Keratinocyte (primary cell): ENCODE data around the gene SMC2. TPM values are rescaled to one million over a fixed set of nuclear protein-coding genes. Genes with fewer than 3 reads are reported as not detected.

ENCODE experiments used
- DNase-seq: peaks from one replicate; pipeline ENCODE4 v3.0.0-alpha.2; 2011; ENCODE audit warnings: low read depth, missing footprints, low spot score
- FAIRE-seq: peaks from 2 replicates; lab custom pipeline; 2011; peaks lifted over from hg19 to GRCh38; lab: Jason Lieb, UNC
- H2AFZ ChIP-seq: 2 replicates; pipeline ENCODE4 v1.6.0; 2012; ENCODE audit warnings: low read length, control low read depth, inconsistent platforms; ENCODE audit not compliant: control insufficient read depth
- H3K27ac ChIP-seq: 2 replicates; pipeline ENCODE4 v1.5.1; 2011; ENCODE audit warnings: low read length; ENCODE audit not compliant: control insufficient read depth, insufficient read depth
- H3K27me3 ChIP-seq: 3 replicates; pipeline ENCODE4 v1.6.0; 2011; ENCODE audit warnings: low read length; ENCODE audit not compliant: control insufficient read depth, insufficient read depth; ENCODE audit errors: extremely low read depth
- H3K36me3 ChIP-seq, 2 experiments: 2 replicates in 1 of 2; 3 replicates in 1 of 2; pipeline ENCODE4 v1.5.1; 2011; ENCODE audit warnings: low read length in 2 of 2, mild to moderate bottlenecking in 1 of 2; ENCODE audit not compliant: control insufficient read depth in 2 of 2, insufficient read depth in 2 of 2; ENCODE audit errors: extremely low read depth in 1 of 2
- H3K4me1 ChIP-seq: 3 replicates; pipeline ENCODE4 v1.5.1; 2011; ENCODE audit warnings: low read length; ENCODE audit not compliant: control insufficient read depth, insufficient read depth; ENCODE audit errors: extremely low read depth
- H3K4me2 ChIP-seq: 3 replicates; pipeline ENCODE4 v1.6.0; 2011; ENCODE audit warnings: low read depth, low read length; ENCODE audit not compliant: control insufficient read depth, insufficient read depth; ENCODE audit errors: extremely low read depth
- H3K4me3 ChIP-seq, 3 experiments: fragments of 200-600 bp in 1 of 3; sonication (generic) in 1 of 3; 2 replicates in 2 of 3; 3 replicates in 1 of 3; pipeline ENCODE4 v1.5.1; 2011 to 2016; ENCODE audit warnings: low read length in 3 of 3, mild to moderate bottlenecking in 3 of 3, control low read depth in 2 of 3, inconsistent platforms in 1 of 3, low read depth in 1 of 3, mixed read lengths in 1 of 3, mixed run types in 1 of 3, moderate library complexity in 1 of 3; ENCODE audit not compliant: control insufficient read depth in 2 of 3, insufficient read depth in 2 of 3; ENCODE audit errors: extremely low read depth in 1 of 3
- H3K79me2 ChIP-seq: 2 replicates; pipeline ENCODE4 v1.6.0; 2012; ENCODE audit warnings: low read length; ENCODE audit not compliant: control insufficient read depth, insufficient read depth
- H3K9ac ChIP-seq: 3 replicates; pipeline ENCODE4 v1.6.0; 2011; ENCODE audit warnings: low read length; ENCODE audit not compliant: control insufficient read depth, insufficient read depth; ENCODE audit errors: extremely low read depth
- H3K9me1 ChIP-seq: 3 replicates; pipeline ENCODE4 v1.6.0; 2011; ENCODE audit warnings: low read length; ENCODE audit not compliant: control insufficient read depth, insufficient read depth; ENCODE audit errors: extremely low read depth
- H3K9me3 ChIP-seq: 2 replicates; pipeline ENCODE4 v1.5.1; 2012; ENCODE audit warnings: low read depth, low read length; ENCODE audit not compliant: control insufficient read depth
- H4K20me1 ChIP-seq: 3 replicates; pipeline ENCODE4 v1.6.0; 2011; ENCODE audit warnings: low read length; ENCODE audit not compliant: control insufficient read depth, insufficient read depth; ENCODE audit errors: extremely low read depth
- EZH2 ChIP-seq: IDR thresholded peaks from one replicate; pipeline ENCODE4 v1.6.1; 2012; ENCODE audit warnings: inconsistent platforms, mild to moderate bottlenecking, low read length, moderate library complexity
- dilution Hi-C: fragments of 300-500 bp; cut with MboI; formaldehyde crosslinking; loops from one replicate; pipeline ENCODE4 v1.7.0; 2020; ENCODE audit warnings: low sequenced_read_pairs; ENCODE audit not compliant: extremely low pct_ligation_motif_present
- polyA plus RNA-seq, 5 experiments: library from polyadenylated mRNA; depleted of rRNA in 3 of 5; stranded (reverse) in 3 of 5; stranded (forward) in 1 of 5; unstranded in 1 of 5; fragments of >200 nt; gene quantifications; 1 replicate in 1 of 5; 2 replicates in 3 of 5; 3 replicates in 1 of 5; pipeline versions ENCODE4 v1.2.1 to v1.2.3, GENCODE V29; 2011 to 2012; ENCODE audit warnings: missing spikeins in 2 of 5, low read depth in 1 of 5, low replicate concordance in 1 of 5
- TF ChIP-seq, protein P1 (sequence below), 3 experiments: IDR thresholded peaks in 1 of 3; conservative IDR thresholded peaks in 1 of 3; optimal IDR thresholded peaks in 1 of 3; 2 replicates in 2 of 3; 3 replicates in 1 of 3; pipeline versions ENCODE3 to v1.5.1; 2011; ENCODE audit warnings: low read length in 3 of 3, mild to moderate bottlenecking in 3 of 3, moderate library complexity in 2 of 3, control low read depth in 1 of 3, inconsistent platforms in 1 of 3; ENCODE audit not compliant: insufficient read depth in 2 of 3; ENCODE audit errors: extremely low read depth in 1 of 3

The SMC2 gene
- polyA plus RNA-seq, 1 donor (not counting 4 experiments of a cell fraction or from before 2014, with no cell fraction given) = 13.9 TPM

GRCh38 chr9:104092875-104093600 lies 1.1 kb upstream of the SMC2 start:
- TF ChIP-seq, protein P1, sequence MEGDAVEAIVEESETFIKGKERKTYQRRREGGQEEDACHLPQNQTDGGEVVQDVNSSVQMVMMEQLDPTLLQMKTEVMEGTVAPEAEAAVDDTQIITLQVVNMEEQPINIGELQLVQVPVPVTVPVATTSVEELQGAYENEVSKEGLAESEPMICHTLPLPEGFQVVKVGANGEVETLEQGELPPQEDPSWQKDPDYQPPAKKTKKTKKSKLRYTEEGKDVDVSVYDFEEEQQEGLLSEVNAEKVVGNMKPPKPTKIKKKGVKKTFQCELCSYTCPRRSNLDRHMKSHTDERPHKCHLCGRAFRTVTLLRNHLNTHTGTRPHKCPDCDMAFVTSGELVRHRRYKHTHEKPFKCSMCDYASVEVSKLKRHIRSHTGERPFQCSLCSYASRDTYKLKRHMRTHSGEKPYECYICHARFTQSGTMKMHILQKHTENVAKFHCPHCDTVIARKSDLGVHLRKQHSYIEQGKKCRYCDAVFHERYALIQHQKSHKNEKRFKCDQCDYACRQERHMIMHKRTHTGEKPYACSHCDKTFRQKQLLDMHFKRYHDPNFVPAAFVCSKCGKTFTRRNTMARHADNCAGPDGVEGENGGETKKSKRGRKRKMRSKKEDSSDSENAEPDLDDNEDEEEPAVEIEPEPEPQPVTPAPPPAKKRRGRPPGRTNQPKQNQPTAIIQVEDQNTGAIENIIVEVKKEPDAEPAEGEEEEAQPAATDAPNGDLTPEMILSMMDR (optimal IDR thresholded peaks at IDR 0.05 in 1 of 3, IDR thresholded peaks at IDR 0.05 in 1 of 3, conservative IDR thresholded peaks at IDR 0.05 in 1 of 3; ENCODE audit: extremely low read depth in 1 of 3, insufficient read depth in 2 of 3, low read length in 3 of 3) = no peak
- no peak for TF ChIP-seq EZH2
- peak overlapping the region; percentile 98 for H3K9ac ChIP-seq
- H3K27ac ChIP-seq = peak overlapping the region; percentile 99
- H3K36me3 ChIP-seq = no peaks in the 10 kb centered on the region
- no peaks in the 10 kb centered on the region for H3K27me3 ChIP-seq
- peak overlapping the region; percentile 78 to 97 (median 84) for H3K4me3 ChIP-seq
- no peaks in the 10 kb centered on the region for H4K20me1 ChIP-seq
- peak overlapping the region; percentile 95 for H3K4me2 ChIP-seq
- dilution Hi-C loops = no loop called here
- peaks cover 19% of the 10 kb centered on the region for H3K4me1 ChIP-seq
- H3K79me2 ChIP-seq = peaks cover 17% of the 10 kb centered on the region
- no peak for FAIRE-seq
- H3K9me1 ChIP-seq = no peaks in the 10 kb centered on the region
- H3K9me3 ChIP-seq = no peaks in the 10 kb centered on the region
- no peak for DNase-seq
- H2AFZ ChIP-seq = peak overlapping the region; percentile 98

DNA sequence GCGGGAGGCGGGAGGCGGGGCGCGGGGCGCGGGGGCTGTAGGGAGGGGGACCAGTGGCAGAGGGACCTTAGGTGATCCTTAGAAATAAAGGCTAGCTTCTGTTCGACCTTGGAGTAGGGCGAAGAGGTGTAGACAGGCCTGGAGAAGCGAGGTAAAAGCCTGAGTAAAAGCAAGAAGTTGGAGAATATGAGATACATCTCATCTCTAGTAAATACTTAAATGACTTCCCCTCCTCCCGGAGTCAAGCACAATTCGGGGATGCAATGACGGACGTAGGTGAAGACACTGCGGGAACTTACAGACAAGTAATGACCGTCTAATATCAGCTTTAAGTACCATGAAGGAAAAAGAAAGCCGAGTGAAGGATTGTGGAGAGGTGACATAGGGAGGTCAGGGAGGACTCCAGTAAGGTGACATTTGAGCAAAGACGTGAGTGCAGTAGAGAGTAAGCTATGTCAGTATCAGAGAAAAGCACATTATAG lies 466 bp downstream of the SMC2 start:
- Histone ChIP-seq H3K27me3 (no peaks in the 10 kb centered on the region), H3K27ac (peak overlapping the region; percentile 99), H3K79me2 (peaks cover 17% of the 10 kb centered on the region), H3K4me3 (peak overlapping the region; percentile 78 to 97 (median 84)), H3K9me3 (no peaks in the 10 kb centered on the region), H3K9me1 (no peaks in the 10 kb centered on the region), H4K20me1 (no peaks in the 10 kb centered on the region), H3K4me2 (peak overlapping the region; percentile 92), H2AFZ (peak overlapping the region; percentile 98), H3K9ac (peak overlapping the region; percentile 98), H3K4me1 (peaks cover 19% of the 10 kb centered on the region), H3K36me3 (no peaks in the 10 kb centered on the region)
- dilution Hi-C loops = no loop called here
- DNase-seq = no peak
- no peak for FAIRE-seq
- TF ChIP-seq, protein P1 (optimal IDR thresholded peaks at IDR 0.05 in 1 of 3, IDR thresholded peaks at IDR 0.05 in 1 of 3, conservative IDR thresholded peaks at IDR 0.05 in 1 of 3; ENCODE audit: extremely low read depth in 1 of 3, insufficient read depth in 2 of 3, low read length in 3 of 3) = no peak
- TF ChIP-seq EZH2 = no peak
